Measurements from ENCODE around the gene CHRM4. TPM values are rescaled to one million over a fixed set of nuclear protein-coding genes. Genes with fewer than 3 reads are reported as not detected.

Gene CHRM4
- total RNA-seq, 2 donors from 2014 or later: 1.8 TPM; not detected in 1

- TF ChIP-seq CTCF (IDR thresholded peaks at IDR 0.05): no peak
- H3K4me3 ChIP-seq: peak overlapping the region; percentile 66
- DNase-seq (ENCODE audit: low spot score) (no peak), ATAC-seq (ENCODE audit: insufficient number of reproducible peaks, low FRiP score, low read depth) (peak; percentile 65)
- no peak overlapping the region for H3K27ac ChIP-seq
- H3K9me3 ChIP-seq: no peaks in the 10 kb centered on the region
- H3K27me3 ChIP-seq (replicated peaks; ENCODE audit: insufficient read depth): peaks cover 14% of the 10 kb centered on the region
- H3K36me3 ChIP-seq: peaks cover 9% of the 10 kb centered on the region
- H3K4me1 ChIP-seq (ENCODE audit: control insufficient read depth in 1 of 2, low read depth in 2 of 2): peaks cover 15 to 25% of the 10 kb centered on the region in 2 donors
Measured at GRCh38 chr11:46392421-46393230, 1.1 kb upstream of the CHRM4 start.

- TF ChIP-seq CTCF (IDR thresholded peaks at IDR 0.05): no peak
Measured at GRCh38 chr11:46391186-46391577, 394 bp downstream of the CHRM4 start.

GRCh38 chr11:46390331-46391171, 1.0 kb downstream of the CHRM4 start:
- H3K27ac ChIP-seq: peak overlapping the region in 1 of 2 donors; percentile 30

More at GRCh38 chr11:46391186-46391577, 394 bp downstream of the CHRM4 start:
- no peaks in the 10 kb centered on the region for H3K36me3 ChIP-seq
- peaks cover 15 to 25% of the 10 kb centered on the region in 2 donors for H3K4me1 ChIP-seq (ENCODE audit: control insufficient read depth in 1 of 2, low read depth in 2 of 2)
- DNase-seq (ENCODE audit: low spot score): no peak
- no peak overlapping the region for H3K27ac ChIP-seq
- H3K27me3 ChIP-seq (replicated peaks; ENCODE audit: insufficient read depth): peaks cover 14% of the 10 kb centered on the region
- H3K4me3 ChIP-seq: peak overlapping the region; percentile 43
- no peak for ATAC-seq (ENCODE audit: insufficient number of reproducible peaks, low FRiP score, low read depth)
- H3K9me3 ChIP-seq: no peaks in the 10 kb centered on the region

GRCh38 chr11:46389450-46390330, 1.9 kb downstream of the CHRM4 start:
- H3K4me1 ChIP-seq (ENCODE audit: control insufficient read depth in 1 of 2, low read depth in 2 of 2): peaks cover 15 to 25% of the 10 kb centered on the region in 2 donors
- peak; percentile 67 for TF ChIP-seq CTCF (IDR thresholded peaks at IDR 0.05)
- no peak for ATAC-seq (ENCODE audit: insufficient number of reproducible peaks, low FRiP score, low read depth)
- peaks cover 14% of the 10 kb centered on the region for H3K27me3 ChIP-seq (replicated peaks; ENCODE audit: insufficient read depth)
- peak overlapping the region in 1 of 2 donors; percentile 30 for H3K27ac ChIP-seq
- H3K9me3 ChIP-seq: no peaks in the 10 kb centered on the region
- H3K4me3 ChIP-seq: peak overlapping the region; percentile 62
- no peaks in the 10 kb centered on the region for H3K36me3 ChIP-seq
- DNase-seq (ENCODE audit: low spot score): no peak

More at GRCh38 chr11:46390331-46391171, 1.0 kb downstream of the CHRM4 start:
- no peak for ATAC-seq (ENCODE audit: insufficient number of reproducible peaks, low FRiP score, low read depth)
- TF ChIP-seq CTCF (IDR thresholded peaks at IDR 0.05): no peak
- Histone ChIP-seq H3K4me3 (no peak overlapping the region), H3K36me3 (no peaks in the 10 kb centered on the region), H3K27me3 (replicated peaks; ENCODE audit: insufficient read depth) (peaks cover 14% of the 10 kb centered on the region), H3K4me1 (ENCODE audit: control insufficient read depth in 1 of 2, low read depth in 2 of 2) (peaks cover 15 to 25% of the 10 kb centered on the region in 2 donors), H3K9me3 (no peaks in the 10 kb centered on the region)
- no peak for DNase-seq (ENCODE audit: low spot score)

Measured in thoracic aorta (tissue), 2 donors.